ENCODE results near the gene FOXO4. TPM values are rescaled to one million over a fixed set of nuclear protein-coding genes. Genes with fewer than 3 reads are reported as not detected.

FOXO4 gene
- total RNA-seq, 4 donors from 2014 or later: 14.0 to 39.8 (median 28.4) TPM

DNA sequence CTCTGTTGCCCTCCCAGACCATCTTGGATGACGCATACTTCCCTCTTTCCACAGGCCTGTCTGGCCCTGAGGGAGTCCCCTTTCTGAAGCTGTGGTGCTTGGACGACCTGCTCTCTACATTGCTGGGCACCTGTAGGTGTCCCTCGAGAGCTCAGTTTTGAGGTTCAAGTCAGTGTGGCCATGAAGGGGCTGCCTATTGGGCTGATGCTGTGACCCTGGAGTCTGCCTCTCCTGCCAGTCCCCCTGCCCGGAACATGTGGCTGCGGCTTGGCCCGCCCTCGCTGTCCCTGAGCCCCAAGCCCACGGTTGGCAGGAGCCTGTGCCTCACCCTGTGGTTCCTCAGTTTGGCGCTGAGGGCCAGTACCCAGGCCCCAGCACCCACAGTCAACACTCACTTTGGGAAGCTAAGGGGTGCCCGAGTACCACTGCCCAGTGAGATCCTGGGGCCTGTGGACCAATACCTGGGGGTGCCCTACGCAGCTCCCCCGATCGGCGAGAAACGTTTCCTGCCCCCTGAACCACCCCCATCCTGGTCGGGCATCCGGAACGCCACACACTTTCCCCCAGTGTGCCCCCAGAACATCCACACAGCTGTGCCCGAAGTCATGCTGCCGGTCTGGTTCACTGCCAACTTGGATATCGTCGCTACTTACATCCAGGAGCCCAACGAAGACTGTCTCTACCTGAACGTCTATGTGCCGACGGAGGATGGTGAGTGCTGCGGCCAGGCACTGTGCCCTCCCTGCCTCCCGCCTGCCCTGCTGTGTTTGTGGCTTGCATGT lies 52.0 kb downstream of the FOXO4 start:
- TF ChIP-seq POLR2A (IDR thresholded peaks at IDR 0.05) (no peak), CTCF (IDR thresholded peaks at IDR 0.05) (no peak)
- Histone ChIP-seq H3K4me3 (no peak overlapping the region), H3K27me3 (no peaks in the 10 kb centered on the region), H3K4me1 (no peaks in the 10 kb centered on the region), H3K9me3 (no peaks in the 10 kb centered on the region), H3K27ac (no peak overlapping the region), H3K36me3 (no peaks in the 10 kb centered on the region)
- DNase-seq: no peak

GRCh38 chrX:71148278-71148663 lies 52.6 kb downstream of the FOXO4 start:
- no peak for DNase-seq
- TF ChIP-seq POLR2A (IDR thresholded peaks at IDR 0.05): no peak
- TF ChIP-seq CTCF (IDR thresholded peaks at IDR 0.05): no peak
- H3K4me1 ChIP-seq: no peaks in the 10 kb centered on the region
- no peak overlapping the region for H3K27ac ChIP-seq
- no peaks in the 10 kb centered on the region for H3K27me3 ChIP-seq
- H3K9me3 ChIP-seq: no peaks in the 10 kb centered on the region
- H3K4me3 ChIP-seq: no peak overlapping the region
- no peaks in the 10 kb centered on the region for H3K36me3 ChIP-seq

DNA sequence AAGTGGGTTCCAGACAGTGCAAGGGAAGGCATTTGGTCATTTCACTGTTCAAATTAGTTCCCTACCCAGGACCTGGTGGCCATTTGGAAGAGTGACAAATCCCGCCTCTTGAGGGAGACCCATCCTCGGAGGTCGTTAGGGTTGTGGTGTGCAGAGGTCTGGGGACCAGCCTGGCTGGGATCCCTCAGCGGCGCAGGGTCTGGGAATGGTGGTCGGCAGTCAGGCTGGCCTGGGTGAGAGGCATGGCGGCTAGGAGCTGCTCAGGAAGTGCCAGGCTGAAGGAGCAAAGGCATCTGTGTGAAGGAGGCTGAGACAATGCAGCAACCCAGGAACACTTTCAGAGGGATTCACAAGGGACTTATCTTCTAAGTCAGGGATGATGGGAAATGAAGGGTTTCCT lies 55.7 kb downstream of the FOXO4 start:
- Histone ChIP-seq H3K4me3 (no peak overlapping the region), H3K36me3 (no peaks in the 10 kb centered on the region), H3K9me3 (no peaks in the 10 kb centered on the region), H3K27me3 (no peaks in the 10 kb centered on the region), H3K27ac (no peak overlapping the region), H3K4me1 (no peaks in the 10 kb centered on the region)
- TF ChIP-seq CTCF (IDR thresholded peaks at IDR 0.05) (no peak), POLR2A (IDR thresholded peaks at IDR 0.05) (no peak)
- DNase-seq: no peak

Small RNA genes within 50 kb of the gene (small RNA-seq; reads per million reads assigned to genes)
- 0 reads per million in 2 donors for gene CXorf65

Other genes with a start within 250 kb of the FOXO4 start
- gene TEX11, start 187.1 kb upstream of the FOXO4 start, total RNA-seq: not detected
- gene SLC7A3, start 164.8 kb upstream of the FOXO4 start, total RNA-seq: not detected
- gene SNX12, start 27.5 kb upstream of the FOXO4 start, total RNA-seq: 100 to 1,000 TPM in 1 of 4 donors, 10 to 100 TPM in 3; 62.7 to 108 (median 67.5) TPM
- not detected for gene CXorf65, start 10.9 kb downstream of the FOXO4 start, total RNA-seq
- gene IL2RG, start 15.7 kb downstream of the FOXO4 start, total RNA-seq: 100 to 1,000 TPM in 1 of 4 donors, 10 to 100 TPM in 3; 18.2 to 222 (median 62.2) TPM
- gene MED12, start 22.7 kb downstream of the FOXO4 start, total RNA-seq: 10 to 100 TPM; 38.5 to 87.0 (median 67.5) TPM
- gene NLGN3, start 49.0 kb downstream of the FOXO4 start, total RNA-seq: 1 to 10 TPM in 2 of 4 donors, not detected in 2; 1.1 to 1.6 TPM
- 10 to 100 TPM in 3 of 4 donors, 1 to 10 TPM in 1; 2.5 to 98.4 (median 65.5) TPM for gene GJB1, start 127.4 kb downstream of the FOXO4 start, total RNA-seq
- gene ZMYM3, start 158.3 kb downstream of the FOXO4 start, total RNA-seq: 10 to 100 TPM; 10.3 to 17.3 (median 15.5) TPM
- 100 to 1,000 TPM; 167 to 559 (median 214) TPM for gene NONO, start 187.8 kb downstream of the FOXO4 start, total RNA-seq
- 1 to 10 TPM in 3 of 4 donors, not detected in 1; 2.4 to 5.3 (median 3.4) TPM for gene ITGB1BP2, start 205.9 kb downstream of the FOXO4 start, total RNA-seq